ENCODE results near the gene TMPRSS6. TPM values are rescaled to one million over a fixed set of nuclear protein-coding genes. Genes with fewer than 3 reads are reported as not detected.

Gene TMPRSS6
- total and polyA plus RNA-seq, 2 of the 8 experiments (the other 6 are each of a cell fraction or from before 2014, with no cell fraction given) = 0.02 TPM; not detected in 1

DNA sequence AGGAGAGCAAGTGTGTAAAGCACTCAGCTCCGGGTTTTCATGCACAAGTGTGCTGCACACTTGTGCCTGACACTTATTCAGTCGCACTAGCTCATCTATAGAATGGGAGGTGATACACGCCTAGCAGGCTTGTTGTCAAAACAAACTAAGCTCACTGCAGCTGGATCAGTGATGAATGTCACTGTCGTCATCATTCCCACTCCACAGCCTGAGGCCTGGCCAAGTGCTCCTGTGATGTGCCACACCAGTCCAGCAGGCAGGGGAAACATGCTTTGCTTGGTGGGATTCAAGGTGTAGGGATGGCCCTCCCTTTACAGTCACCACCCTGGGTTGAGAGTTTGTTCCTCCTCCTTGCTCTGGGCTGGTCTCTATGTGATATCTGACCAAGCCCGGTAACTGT lies 83.2 kb downstream of the TMPRSS6 start (continued):
- TF ChIP-seq, protein P1, sequence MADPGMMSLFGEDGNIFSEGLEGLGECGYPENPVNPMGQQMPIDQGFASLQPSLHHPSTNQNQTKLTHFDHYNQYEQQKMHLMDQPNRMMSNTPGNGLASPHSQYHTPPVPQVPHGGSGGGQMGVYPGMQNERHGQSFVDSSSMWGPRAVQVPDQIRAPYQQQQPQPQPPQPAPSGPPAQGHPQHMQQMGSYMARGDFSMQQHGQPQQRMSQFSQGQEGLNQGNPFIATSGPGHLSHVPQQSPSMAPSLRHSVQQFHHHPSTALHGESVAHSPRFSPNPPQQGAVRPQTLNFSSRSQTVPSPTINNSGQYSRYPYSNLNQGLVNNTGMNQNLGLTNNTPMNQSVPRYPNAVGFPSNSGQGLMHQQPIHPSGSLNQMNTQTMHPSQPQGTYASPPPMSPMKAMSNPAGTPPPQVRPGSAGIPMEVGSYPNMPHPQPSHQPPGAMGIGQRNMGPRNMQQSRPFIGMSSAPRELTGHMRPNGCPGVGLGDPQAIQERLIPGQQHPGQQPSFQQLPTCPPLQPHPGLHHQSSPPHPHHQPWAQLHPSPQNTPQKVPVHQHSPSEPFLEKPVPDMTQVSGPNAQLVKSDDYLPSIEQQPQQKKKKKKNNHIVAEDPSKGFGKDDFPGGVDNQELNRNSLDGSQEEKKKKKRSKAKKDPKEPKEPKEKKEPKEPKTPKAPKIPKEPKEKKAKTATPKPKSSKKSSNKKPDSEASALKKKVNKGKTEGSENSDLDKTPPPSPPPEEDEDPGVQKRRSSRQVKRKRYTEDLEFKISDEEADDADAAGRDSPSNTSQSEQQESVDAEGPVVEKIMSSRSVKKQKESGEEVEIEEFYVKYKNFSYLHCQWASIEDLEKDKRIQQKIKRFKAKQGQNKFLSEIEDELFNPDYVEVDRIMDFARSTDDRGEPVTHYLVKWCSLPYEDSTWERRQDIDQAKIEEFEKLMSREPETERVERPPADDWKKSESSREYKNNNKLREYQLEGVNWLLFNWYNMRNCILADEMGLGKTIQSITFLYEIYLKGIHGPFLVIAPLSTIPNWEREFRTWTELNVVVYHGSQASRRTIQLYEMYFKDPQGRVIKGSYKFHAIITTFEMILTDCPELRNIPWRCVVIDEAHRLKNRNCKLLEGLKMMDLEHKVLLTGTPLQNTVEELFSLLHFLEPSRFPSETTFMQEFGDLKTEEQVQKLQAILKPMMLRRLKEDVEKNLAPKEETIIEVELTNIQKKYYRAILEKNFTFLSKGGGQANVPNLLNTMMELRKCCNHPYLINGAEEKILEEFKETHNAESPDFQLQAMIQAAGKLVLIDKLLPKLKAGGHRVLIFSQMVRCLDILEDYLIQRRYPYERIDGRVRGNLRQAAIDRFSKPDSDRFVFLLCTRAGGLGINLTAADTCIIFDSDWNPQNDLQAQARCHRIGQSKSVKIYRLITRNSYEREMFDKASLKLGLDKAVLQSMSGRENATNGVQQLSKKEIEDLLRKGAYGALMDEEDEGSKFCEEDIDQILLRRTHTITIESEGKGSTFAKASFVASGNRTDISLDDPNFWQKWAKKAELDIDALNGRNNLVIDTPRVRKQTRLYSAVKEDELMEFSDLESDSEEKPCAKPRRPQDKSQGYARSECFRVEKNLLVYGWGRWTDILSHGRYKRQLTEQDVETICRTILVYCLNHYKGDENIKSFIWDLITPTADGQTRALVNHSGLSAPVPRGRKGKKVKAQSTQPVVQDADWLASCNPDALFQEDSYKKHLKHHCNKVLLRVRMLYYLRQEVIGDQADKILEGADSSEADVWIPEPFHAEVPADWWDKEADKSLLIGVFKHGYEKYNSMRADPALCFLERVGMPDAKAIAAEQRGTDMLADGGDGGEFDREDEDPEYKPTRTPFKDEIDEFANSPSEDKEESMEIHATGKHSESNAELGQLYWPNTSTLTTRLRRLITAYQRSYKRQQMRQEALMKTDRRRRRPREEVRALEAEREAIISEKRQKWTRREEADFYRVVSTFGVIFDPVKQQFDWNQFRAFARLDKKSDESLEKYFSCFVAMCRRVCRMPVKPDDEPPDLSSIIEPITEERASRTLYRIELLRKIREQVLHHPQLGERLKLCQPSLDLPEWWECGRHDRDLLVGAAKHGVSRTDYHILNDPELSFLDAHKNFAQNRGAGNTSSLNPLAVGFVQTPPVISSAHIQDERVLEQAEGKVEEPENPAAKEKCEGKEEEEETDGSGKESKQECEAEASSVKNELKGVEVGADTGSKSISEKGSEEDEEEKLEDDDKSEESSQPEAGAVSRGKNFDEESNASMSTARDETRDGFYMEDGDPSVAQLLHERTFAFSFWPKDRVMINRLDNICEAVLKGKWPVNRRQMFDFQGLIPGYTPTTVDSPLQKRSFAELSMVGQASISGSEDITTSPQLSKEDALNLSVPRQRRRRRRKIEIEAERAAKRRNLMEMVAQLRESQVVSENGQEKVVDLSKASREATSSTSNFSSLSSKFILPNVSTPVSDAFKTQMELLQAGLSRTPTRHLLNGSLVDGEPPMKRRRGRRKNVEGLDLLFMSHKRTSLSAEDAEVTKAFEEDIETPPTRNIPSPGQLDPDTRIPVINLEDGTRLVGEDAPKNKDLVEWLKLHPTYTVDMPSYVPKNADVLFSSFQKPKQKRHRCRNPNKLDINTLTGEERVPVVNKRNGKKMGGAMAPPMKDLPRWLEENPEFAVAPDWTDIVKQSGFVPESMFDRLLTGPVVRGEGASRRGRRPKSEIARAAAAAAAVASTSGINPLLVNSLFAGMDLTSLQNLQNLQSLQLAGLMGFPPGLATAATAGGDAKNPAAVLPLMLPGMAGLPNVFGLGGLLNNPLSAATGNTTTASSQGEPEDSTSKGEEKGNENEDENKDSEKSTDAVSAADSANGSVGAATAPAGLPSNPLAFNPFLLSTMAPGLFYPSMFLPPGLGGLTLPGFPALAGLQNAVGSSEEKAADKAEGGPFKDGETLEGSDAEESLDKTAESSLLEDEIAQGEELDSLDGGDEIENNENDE (IDR thresholded peaks at IDR 0.05; ENCODE audit: insufficient replicate concordance, low read length) = no peak
- TF ChIP-seq ATF2 (IDR thresholded peaks at IDR 0.05; ENCODE audit: low read length) (no peak), KDM4A (IDR thresholded peaks at IDR 0.05; ENCODE audit: low read depth, low read length, severe bottlenecking) (no peak), SIN3A (conservative IDR thresholded peaks at IDR 0.05 in 1 of 2, IDR thresholded peaks at IDR 0.05 in 1 of 2; ENCODE audit: low read depth in 1 of 2, low read length in 2 of 2) (no peak)
